HG02763 (cell line): ENCODE measurements around the gene GAS5.
"Not testable (repeated sequence)": the region's sequence is repeated elsewhere in the genome, so short reads cannot be mapped to it uniquely, and the experiment has no call there.

Experiments used
- ATAC-seq: cut with Tn5 transposase; IDR thresholded peaks from one replicate; pipeline ENCODE4 v1.9.1; 2021; ENCODE audit warnings: mild to moderate bottlenecking, moderate library complexity; ENCODE audit not compliant: unreplicated experiment

GAS5 gene

DNA sequence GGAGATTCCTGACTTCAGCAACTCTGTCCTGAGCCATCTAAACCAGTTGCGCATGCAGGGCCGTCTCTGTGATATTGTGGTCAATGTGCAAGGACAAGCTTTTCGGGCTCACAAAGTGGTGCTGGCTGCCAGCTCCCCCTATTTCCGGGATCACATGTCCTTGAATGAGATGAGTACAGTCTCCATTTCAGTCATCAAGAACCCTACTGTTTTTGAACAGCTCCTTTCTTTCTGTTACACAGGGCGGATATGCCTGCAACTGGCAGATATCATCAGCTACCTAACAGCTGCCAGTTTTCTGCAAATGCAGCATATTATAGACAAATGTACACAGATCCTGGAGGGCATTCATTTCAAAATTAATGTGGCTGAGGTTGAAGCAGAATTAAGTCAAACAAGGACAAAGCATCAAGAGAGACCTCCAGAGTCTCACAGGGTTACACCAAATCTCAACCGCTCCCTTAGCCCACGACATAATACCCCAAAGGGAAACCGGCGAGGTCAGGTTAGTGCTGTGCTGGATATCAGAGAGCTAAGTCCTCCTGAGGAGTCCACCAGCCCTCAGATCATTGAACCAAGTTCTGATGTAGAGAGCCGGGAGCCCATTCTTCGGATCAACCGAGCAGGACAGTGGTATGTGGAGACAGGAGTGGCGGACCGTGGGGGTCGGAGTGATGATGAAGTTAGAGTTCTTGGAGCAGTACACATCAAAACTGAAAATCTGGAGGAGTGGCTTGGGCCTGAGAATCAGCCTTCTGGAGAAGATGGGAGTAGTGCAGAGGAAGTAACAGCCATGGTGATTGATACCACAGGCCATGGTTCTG lies 2.7 kb upstream of the GAS5 start:
- no peak for ATAC-seq

DNA sequence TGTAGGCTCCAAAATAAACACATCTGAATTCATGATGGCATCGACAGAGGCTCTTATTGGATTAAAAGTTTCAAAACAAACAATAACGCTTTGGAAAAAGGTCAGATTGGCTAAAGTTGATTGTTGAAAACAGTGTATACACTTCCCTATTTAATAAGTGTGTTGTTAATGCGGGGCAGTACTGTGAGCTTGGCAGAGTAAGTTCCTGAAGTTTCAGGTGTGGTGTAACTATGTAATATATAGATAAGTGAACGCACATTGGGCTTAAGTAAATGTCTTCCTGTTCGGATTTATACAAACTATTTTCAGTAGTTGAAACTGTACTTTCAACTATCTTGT lies 1.2 kb upstream of the GAS5 start:
- ATAC-seq: no peak

DNA sequence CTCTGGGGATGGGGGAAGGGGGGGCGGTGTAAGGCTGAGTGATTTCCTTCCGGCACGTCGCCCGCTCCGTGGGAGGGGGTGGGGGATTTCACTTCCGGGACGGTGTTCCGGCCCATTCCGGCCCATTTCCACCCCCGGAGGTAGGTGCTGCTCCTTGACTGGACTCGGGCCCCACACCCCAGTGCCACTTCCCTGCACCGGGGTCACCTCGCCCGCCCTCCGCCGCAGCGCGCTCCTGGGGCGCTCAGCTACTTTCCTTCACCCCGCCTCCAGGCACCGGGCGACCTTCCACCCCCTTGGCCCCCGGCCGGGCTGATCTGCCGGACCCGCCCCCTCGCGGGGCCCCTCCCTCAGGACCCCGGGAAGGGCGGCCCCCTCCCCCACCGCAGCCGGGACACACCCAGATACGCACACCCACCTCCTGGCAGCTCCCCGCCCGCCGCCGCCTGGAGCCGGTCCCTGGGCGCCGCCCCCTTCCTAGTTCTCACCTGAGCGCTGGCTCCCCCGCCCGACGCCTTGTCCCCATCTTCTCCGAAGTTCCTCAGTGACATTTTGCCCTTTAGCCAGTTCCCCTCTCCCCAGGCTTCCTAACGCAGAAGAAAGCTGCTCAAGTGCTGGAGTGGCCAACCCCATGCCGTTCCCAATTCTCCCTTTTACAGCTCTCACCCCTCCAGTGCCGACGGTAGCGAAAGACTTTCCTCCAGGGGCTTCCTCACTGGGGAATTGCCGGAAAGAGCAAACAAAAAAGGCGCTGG lies 654 bp upstream of the GAS5 start, which contains the start of gene ZBTB37:
TSS of gene ZBTB37 (plus strand) at position 115 of the 755 bp plus-strand sequence. CDS start 1,846 bp downstream, outside the sequence.
- peak; percentile 51 for ATAC-seq

DNA sequence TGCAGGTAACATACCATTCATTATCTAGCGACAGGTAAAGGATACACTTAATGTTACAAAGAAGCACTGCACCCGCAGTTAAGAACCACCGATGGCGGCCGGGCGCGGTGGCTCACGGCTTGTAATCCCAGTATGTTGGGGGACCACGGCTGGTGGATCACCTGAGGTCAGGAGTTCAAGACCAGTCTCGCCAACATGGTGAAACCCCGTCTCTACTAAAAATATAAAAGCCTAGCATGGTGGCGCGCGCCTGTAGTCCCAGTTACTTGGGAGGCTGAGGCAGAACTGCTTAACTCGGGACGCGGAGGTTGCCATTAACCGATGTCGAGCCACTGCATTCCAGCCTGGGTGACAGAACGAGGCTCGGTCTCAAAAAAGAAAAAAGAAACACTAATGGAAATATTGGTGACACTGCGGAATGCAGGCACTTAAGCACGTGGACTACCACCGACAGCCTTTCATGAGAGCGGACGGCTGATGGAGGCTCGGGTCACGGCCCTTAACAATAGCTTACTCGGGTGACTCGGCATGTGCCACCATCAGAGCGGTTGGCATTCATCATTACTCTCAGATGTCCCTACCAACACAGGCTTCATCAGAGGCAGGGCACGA lies 542 bp downstream of the GAS5 start:
- ATAC-seq: no peak

DNA sequence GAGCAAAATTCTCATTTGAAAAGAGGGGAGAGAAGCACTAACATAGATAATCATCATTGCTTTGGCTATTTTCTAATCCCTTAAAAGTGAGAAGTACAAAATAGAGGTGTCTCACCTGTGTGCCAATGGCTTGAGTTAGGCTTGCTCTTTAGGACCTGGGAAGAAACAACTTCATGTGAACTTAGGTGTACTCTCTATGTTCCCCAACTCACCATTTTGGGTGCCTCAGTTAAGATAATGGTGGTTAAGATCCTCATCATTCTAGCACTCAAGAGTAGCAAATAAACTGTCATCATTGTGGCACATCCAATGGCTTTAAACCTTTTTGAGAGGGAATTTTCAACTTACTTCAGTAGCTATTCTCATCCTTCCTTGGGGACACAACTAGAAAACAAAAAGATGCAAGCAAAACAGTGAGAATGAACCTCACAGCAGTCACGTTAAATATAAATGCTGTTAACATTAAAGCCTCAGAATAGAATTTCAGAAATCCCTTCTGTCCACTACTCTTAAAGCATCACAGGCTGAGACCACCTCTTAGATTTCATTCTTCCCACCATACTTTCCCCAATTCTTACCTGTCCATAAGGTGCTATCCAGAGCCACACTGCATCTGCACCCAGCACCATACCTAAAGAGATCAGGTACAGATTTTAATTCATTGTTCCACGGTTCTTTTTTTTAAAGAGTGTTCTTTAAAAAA lies 1.2 kb downstream of the GAS5 start:
- ATAC-seq: no peak

DNA sequence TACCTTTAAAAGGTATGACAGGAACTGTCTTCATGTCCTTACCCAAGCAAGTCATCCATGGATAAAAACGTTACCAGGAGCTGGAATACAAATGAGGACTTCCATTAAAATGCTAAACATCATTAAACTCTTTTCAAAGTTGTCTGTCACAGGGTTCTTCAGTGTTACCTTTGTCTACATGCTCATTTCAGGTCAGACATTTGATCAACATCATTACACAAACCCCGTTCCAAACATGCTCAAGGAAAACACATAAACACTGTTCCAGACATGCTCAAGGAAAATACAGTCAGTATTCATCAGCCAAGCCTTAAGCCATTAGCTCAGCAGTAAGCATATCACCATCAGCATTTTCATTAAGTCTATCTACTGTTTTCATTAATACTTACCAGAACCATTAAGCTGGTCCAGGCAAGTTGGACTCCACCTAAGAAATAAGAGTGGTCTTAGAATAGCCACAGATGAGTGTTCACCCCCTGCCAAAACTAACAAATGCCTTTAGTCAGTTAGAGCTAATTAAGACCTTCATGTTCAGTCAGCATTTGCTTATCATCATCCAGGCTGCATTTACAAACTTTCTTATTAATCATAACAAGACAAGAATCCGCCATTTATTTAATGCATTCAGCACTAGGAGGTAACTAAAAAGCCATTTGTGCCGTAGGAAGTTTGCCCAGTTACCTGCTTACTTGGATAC lies 2.2 kb downstream of the GAS5 start:
- no peak for ATAC-seq

DNA sequence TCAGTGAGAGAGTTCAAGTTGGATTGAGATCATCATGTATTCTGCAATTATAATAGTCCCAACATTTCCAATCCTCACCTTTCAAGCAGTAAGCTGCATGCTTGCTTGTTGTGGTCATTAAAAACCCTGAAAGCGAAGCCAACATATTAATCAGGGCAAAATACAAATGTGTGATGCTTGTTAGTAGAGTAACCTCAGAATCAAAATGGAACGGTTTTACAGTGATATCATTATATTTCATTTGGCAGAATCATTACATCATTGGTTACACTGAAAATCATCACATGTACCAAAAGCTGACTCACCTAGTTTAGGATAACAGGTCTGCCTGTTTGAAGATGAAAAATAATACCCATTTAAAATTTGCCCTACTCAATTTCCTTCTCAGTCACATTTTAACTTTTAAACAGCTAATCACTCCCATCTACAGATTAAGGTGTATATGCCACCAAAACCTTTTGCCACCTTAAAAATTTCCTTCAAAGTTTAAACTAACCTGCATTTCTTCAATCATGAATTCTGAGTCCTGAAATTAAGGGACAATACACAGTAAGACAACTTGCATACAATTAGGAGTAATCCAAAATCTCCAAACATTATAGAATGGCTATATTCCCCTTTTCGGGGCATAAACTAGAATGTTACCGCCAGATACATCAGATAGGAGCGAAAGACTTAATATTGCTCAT lies 3.5 kb downstream of the GAS5 start:
- no peak for ATAC-seq

DNA sequence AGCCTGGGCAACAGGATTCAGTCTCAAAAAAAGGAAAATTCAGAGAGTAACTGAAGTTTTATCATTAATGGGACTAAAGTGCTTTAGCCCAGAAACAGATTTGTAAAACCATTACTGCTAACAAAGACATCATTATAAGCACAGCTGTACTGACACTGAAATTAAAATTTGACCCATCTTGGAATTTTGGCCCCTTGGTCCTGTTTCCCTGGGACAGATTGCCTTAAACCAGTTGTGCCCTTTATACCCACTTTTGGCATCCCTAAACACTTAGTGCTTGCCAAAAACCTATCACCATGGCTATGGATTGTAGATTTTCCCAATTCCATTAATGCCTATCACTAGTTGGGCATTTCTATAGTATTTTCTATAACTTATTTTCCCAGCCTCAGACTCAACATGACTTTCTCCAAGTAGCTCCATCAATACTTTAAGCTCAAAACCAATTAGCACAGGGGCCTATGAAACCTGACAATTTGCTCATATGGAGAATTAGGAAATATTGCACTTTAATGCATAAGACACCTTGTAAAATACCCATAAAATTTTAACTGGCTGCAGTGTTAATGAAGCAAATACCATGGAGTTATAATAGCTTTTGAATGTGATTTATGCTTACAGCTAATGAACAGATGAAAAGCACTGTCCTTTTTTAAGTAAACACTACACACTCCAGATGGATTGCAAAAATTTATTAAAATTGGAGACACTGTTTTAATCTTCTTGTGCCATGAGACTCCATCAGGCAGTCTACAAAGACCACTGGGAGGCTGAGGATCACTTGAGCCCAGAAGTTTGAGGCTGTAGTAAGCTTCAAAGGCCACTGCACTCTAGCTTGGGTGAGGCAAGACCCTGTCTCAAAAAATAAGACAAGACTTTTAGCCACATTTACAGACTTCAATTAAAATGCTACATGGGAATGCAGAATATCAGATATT lies 4.3 kb downstream of the GAS5 start:
- ATAC-seq: no peak

DNA sequence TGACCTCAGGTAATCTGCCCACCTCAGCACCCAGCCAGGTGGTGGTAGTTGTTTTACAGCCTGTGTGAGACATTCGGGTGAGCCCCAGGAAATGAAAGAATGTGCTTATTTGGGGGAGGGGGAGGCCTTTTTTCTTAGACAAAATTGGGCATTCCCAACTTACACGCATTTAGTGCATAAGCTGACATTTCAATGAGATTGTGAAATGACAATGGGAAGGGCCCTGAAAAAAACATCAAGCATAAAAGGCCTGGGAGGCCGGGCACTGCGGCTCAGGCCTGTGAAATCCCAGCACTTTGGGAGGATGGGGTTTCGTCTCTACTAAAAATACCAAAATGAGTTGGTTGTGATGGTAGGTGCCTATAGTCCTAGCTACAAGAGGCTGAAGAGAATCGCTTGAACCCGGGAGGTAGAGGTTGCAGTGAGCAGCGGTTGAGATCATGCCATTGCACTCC lies 5.0 kb downstream of the GAS5 start:
- no peak for ATAC-seq

DNA sequence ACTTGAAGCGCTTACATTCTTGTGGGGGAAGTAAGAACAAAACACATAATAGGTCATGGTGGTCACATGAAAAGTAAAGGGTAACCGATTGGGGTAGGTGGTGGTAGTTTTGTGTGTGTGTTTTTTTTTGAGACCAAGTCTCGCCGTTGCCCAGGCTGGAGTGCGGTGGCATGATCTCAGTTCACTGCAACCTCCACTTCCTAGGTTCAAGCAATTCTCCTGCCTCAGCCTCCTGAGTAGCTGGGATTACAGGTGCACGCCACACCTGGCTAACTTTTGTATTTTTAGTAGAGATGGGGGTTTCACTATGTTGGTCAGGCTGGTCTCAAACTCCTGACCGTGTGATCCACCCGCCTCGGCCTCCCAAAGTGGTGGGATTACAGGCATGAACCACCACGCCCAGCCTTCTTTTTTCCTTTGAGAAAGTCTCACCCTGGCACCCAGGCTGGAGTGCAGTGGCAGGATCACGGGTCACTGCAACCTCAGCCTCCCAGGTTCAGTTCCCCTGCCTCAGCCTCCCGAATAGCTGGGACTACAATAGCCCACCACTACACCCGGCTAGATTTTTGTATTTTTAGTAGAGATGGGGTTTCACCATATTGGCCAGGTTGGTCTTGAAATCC lies 5.5 kb downstream of the GAS5 start:
- not testable (repeated sequence) for ATAC-seq

DNA sequence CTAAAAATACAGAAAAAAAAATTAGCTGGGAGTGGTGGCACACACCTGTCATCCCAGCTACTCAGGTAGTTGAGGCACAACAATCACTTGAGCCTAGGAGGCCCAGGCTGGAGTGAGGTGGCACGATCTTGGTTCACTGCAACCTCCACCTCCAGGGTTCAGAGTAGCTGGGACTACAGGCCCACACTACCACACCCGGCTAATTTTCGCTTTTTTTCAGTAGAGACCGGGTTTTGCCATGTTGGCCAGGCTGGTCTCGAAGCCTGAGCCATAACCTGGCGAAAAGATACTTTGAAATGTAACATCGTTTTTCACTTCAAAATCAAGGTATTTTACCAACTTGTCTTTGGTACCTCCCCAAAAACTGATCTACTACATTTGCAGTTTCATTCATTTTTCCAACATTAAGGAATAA lies 6.1 kb downstream of the GAS5 start:
- ATAC-seq: no peak

DNA sequence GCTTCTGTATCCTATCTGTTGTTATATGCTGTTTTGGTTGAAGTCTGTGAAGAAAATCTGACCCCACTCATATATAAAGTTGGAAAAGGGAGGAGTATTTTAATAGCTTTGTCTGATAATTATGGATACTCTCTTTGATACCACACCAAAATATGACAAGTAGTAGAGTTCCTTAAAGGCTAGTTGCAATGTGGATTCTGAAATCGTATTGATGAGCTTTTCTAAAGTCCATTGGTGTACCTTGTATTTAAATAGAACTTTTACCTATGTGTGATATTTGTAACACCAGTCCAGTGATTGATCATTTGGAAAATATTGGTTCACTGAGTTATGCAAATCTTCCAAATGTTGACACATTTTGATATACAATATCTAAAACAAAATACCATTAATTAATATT lies 7.7 kb downstream of the GAS5 start:
- no peak for ATAC-seq

DNA sequence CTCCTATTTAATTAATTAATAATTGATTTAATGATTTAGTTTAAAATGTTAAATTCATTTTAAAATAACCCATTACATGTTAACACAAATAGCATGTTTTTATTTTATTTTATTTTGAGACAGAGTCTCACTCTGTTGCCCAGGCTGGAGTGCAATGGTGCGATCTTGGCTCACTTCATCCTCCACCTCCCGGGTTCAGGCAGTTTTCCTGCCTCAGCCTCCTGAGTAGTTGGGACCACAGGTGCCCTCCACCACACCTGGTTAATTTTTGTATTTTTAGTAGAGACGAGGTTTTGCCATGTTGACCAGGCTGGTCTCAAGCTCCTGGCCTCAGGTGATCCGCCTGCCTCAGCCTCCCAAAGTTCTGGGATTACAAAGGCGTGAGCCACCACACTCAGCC lies 8.2 kb downstream of the GAS5 start:
- not testable (repeated sequence) for ATAC-seq

DNA sequence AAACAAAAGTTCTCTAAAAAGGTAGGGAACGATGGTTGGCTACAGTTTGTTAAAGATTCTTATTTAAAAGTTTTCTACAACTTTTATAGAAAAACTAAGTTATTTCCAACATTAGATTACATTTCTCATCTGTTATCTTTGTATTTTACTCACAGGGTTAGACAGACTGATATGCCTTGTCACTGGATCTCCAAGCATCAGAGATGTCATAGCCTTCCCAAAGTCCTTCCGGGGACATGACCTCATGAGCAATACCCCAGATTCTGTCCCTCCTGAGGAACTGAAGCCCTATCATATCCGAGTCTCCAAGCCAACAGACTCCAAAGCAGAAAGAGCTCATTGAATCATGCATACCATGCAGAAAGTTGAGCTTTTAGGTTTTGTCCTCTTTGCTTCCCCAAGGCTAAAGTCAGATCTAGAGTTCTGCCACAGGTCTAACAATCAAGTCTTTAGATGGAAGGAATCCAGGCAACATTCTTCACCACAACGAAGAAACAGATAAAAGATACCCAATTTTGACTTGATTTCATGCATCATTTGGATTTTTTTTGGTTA lies 10.3 kb downstream of the GAS5 start:
- ATAC-seq: no peak

DNA sequence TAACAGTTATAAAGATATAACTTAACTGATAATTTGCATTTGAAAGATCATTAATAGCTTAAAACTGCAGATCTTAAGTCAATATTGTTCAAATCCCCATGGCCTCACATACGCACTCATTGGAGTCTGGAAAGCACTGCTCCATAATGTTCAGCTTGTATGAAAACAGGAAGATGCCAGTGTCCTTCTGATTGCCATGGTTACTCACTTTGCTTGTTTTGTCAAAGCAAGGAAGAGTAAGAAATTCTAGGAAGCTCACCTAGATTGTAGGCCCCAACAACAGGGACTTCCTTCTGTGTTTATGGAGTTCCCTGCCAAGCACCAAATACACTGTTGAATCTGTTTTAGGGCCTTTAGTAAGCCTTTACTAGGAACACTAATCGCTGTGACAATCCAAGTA lies 10.9 kb downstream of the GAS5 start:
- no peak for ATAC-seq

DNA sequence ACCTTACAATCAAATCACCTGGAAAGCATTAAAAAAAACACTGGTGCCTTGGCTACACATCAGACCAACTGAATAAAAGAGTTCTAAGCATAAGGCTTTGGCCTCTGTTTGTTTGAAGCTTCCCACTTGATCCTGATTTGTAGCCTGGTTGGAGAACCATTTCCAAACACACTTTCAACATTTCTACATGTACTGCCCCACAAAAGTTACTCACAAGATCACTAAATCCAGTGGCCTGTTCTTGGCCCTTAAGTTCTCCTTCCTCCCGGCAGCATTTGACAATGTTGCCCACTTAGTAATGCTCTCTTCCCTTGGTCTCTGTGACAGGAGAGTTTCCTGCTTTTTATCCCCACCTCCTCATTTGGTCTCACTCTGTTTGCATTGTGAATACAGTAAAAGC lies 11.8 kb downstream of the GAS5 start:
- no peak for ATAC-seq

DNA sequence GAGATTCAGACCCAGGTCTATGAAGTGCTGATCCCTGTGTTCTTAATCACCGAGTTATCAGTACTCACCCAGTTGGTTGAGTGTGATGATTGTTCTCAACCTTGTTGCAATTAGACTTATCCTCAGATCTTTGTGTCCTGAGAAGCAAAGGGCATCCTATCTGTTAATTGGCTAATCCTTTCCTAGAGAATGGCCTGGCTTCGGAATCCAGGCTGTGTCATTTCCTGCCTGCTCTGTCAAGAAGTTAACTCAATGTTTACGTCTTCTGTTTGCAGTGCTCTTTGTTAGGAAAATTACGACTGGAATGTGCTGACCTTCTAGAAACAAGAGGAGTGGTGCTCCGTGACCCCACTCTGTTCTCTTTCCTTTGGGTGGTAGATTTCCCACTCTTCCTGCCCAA lies 14.7 kb downstream of the GAS5 start:
- ATAC-seq: no peak

DNA sequence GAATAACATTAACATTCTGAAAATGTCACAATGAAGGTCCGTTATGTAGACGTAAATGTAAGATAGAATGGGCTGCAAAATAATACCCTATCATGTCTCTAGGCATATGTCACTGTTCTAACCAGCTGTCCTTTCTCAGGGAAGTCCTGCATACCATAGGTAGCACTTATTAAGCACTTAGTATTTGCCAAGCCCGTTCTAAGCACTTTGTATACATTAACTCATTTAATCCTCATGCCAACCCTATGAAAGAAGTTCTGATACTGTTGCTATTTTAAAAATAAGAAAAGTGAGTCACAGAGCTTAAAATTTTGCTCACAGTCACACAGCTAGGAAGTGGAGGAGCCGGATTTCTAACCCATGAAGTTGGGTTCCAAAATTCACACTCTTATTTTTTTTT lies 15.7 kb downstream of the GAS5 start:
- no peak for ATAC-seq
